GM23338 (cell line): Measurements from ENCODE around the gene MOSMO.

Experiments
- CREB1 ChIP-seq: fragments of 250-450 bp; sonication (Bioruptor Pico); IDR thresholded peaks from 2 replicates; pipeline ENCODE4 v1.5.0; 2020; ENCODE audit warnings: low read depth, mild to moderate bottlenecking, moderate library complexity
- ETS1 ChIP-seq: IDR thresholded peaks from 2 replicates; pipeline ENCODE4 v1.6.1; 2016; ENCODE audit warnings: antibody characterized with exemption
- EZH2 ChIP-seq: fragments of 200-600 bp; sonication (generic); IDR thresholded peaks from one replicate; pipeline ENCODE4 v1.8.0; 2017; ENCODE audit warnings: antibody characterized with exemption, mild to moderate bottlenecking, low read depth; ENCODE audit not compliant: unreplicated experiment
- EZH2phosphoT487 ChIP-seq: fragments of 200-600 bp; sonication (generic); IDR thresholded peaks from one replicate; pipeline ENCODE4 v1.8.1; 2018; ENCODE audit warnings: antibody characterized with exemption; ENCODE audit not compliant: unreplicated experiment
- JUNB ChIP-seq: IDR thresholded peaks from one replicate; pipeline ENCODE4 v1.6.1; 2016; ENCODE audit warnings: antibody characterized with exemption; ENCODE audit not compliant: unreplicated experiment
- POLR2AphosphoS5 ChIP-seq: IDR thresholded peaks from 2 replicates; pipeline ENCODE4 v1.6.1; 2016; ENCODE audit warnings: antibody characterized with exemption, low read depth
- TF ChIP-seq, protein P1 (sequence below), 2 experiments: fragments of 200-600 bp in 1 of 2; sonication (generic) in 1 of 2; conservative IDR thresholded peaks; 2 replicates each; pipeline versions ENCODE4 v1.5.1 to v1.6.1; 2016 to 2017; ENCODE audit warnings: antibody characterized with exemption in 2 of 2, low read depth in 2 of 2, mild to moderate bottlenecking in 2 of 2, moderate library complexity in 1 of 2
- TF ChIP-seq, protein P2 (sequence below): IDR thresholded peaks from one replicate; pipeline ENCODE4 v1.6.1; 2018; ENCODE audit warnings: antibody characterized with exemption; ENCODE audit not compliant: unreplicated experiment
- TF ChIP-seq, protein P3 (sequence below): fragments of 250-450 bp; sonication (Bioruptor Pico); IDR thresholded peaks from 2 replicates; pipeline ENCODE4 v1.5.0; 2020; ENCODE audit warnings: mild to moderate bottlenecking, moderate library complexity

- TF ChIP-seq, protein P1, sequence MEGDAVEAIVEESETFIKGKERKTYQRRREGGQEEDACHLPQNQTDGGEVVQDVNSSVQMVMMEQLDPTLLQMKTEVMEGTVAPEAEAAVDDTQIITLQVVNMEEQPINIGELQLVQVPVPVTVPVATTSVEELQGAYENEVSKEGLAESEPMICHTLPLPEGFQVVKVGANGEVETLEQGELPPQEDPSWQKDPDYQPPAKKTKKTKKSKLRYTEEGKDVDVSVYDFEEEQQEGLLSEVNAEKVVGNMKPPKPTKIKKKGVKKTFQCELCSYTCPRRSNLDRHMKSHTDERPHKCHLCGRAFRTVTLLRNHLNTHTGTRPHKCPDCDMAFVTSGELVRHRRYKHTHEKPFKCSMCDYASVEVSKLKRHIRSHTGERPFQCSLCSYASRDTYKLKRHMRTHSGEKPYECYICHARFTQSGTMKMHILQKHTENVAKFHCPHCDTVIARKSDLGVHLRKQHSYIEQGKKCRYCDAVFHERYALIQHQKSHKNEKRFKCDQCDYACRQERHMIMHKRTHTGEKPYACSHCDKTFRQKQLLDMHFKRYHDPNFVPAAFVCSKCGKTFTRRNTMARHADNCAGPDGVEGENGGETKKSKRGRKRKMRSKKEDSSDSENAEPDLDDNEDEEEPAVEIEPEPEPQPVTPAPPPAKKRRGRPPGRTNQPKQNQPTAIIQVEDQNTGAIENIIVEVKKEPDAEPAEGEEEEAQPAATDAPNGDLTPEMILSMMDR (conservative IDR thresholded peaks at IDR 0.05; ENCODE audit: low read depth in 2 of 2): no peak
- no peak for TF ChIP-seq EZH2
- no peak for TF ChIP-seq POLR2AphosphoS5
- TF ChIP-seq CREB1 (CRISPR knock-in tag): no peak
- TF ChIP-seq, protein P2, sequence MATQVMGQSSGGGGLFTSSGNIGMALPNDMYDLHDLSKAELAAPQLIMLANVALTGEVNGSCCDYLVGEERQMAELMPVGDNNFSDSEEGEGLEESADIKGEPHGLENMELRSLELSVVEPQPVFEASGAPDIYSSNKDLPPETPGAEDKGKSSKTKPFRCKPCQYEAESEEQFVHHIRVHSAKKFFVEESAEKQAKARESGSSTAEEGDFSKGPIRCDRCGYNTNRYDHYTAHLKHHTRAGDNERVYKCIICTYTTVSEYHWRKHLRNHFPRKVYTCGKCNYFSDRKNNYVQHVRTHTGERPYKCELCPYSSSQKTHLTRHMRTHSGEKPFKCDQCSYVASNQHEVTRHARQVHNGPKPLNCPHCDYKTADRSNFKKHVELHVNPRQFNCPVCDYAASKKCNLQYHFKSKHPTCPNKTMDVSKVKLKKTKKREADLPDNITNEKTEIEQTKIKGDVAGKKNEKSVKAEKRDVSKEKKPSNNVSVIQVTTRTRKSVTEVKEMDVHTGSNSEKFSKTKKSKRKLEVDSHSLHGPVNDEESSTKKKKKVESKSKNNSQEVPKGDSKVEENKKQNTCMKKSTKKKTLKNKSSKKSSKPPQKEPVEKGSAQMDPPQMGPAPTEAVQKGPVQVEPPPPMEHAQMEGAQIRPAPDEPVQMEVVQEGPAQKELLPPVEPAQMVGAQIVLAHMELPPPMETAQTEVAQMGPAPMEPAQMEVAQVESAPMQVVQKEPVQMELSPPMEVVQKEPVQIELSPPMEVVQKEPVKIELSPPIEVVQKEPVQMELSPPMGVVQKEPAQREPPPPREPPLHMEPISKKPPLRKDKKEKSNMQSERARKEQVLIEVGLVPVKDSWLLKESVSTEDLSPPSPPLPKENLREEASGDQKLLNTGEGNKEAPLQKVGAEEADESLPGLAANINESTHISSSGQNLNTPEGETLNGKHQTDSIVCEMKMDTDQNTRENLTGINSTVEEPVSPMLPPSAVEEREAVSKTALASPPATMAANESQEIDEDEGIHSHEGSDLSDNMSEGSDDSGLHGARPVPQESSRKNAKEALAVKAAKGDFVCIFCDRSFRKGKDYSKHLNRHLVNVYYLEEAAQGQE: no peak
- TF ChIP-seq EZH2phosphoT487: no peak
- TF ChIP-seq, protein P3, sequence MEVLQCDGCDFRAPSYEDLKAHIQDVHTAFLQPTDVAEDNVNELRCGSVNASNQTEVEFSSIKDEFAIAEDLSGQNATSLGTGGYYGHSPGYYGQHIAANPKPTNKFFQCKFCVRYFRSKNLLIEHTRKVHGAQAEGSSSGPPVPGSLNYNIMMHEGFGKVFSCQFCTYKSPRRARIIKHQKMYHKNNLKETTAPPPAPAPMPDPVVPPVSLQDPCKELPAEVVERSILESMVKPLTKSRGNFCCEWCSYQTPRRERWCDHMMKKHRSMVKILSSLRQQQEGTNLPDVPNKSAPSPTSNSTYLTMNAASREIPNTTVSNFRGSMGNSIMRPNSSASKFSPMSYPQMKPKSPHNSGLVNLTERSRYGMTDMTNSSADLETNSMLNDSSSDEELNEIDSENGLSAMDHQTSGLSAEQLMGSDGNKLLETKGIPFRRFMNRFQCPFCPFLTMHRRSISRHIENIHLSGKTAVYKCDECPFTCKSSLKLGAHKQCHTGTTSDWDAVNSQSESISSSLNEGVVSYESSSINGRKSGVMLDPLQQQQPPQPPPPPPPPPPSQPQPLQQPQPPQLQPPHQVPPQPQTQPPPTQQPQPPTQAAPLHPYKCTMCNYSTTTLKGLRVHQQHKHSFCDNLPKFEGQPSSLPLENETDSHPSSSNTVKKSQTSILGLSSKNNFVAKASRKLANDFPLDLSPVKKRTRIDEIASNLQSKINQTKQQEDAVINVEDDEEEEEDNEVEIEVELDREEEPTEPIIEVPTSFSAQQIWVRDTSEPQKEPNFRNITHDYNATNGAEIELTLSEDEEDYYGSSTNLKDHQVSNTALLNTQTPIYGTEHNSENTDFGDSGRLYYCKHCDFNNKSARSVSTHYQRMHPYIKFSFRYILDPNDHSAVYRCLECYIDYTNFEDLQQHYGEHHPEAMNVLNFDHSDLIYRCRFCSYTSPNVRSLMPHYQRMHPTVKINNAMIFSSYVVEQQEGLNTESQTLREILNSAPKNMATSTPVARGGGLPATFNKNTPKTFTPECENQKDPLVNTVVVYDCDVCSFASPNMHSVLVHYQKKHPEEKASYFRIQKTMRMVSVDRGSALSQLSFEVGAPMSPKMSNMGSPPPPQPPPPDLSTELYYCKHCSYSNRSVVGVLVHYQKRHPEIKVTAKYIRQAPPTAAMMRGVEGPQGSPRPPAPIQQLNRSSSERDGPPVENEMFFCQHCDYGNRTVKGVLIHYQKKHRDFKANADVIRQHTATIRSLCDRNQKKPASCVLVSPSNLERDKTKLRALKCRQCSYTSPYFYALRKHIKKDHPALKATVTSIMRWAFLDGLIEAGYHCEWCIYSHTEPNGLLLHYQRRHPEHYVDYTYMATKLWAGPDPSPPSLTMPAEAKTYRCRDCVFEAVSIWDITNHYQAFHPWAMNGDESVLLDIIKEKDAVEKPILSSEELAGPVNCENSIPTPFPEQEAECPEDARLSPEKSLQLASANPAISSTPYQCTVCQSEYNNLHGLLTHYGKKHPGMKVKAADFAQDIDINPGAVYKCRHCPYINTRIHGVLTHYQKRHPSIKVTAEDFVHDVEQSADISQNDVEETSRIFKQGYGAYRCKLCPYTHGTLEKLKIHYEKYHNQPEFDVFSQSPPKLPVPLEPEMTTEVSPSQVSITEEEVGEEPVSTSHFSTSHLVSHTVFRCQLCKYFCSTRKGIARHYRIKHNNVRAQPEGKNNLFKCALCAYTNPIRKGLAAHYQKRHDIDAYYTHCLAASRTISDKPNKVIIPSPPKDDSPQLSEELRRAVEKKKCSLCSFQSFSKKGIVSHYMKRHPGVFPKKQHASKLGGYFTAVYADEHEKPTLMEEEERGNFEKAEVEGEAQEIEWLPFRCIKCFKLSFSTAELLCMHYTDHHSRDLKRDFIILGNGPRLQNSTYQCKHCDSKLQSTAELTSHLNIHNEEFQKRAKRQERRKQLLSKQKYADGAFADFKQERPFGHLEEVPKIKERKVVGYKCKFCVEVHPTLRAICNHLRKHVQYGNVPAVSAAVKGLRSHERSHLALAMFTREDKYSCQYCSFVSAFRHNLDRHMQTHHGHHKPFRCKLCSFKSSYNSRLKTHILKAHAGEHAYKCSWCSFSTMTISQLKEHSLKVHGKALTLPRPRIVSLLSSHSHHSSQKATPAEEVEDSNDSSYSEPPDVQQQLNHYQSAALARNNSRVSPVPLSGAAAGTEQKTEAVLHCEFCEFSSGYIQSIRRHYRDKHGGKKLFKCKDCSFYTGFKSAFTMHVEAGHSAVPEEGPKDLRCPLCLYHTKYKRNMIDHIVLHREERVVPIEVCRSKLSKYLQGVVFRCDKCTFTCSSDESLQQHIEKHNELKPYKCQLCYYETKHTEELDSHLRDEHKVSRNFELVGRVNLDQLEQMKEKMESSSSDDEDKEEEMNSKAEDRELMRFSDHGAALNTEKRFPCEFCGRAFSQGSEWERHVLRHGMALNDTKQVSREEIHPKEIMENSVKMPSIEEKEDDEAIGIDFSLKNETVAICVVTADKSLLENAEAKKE (CRISPR knock-in tag): no peak
- no peak for TF ChIP-seq ETS1
- no peak for TF ChIP-seq JUNB
Observed at GRCh38 chr16:22007159-22007508, 777 bp upstream of the MOSMO start.
